Mucosa of descending colon (tissue), 3 donors: ENCODE measurements around the gene FKBP3. TPM values are rescaled to one million over a fixed set of nuclear protein-coding genes. Genes with fewer than 3 reads are reported as not detected.

Source experiments
- ATAC-seq: fragments of 200-7000 bp; cut with Tn5 transposase; one replicate; pipeline ENCODE4 v1.9.1; 2020; ENCODE audit warnings: mild to moderate bottlenecking, moderate library complexity
- DNase-seq, 3 donors: peaks; one replicate each; pipeline ENCODE4 v3.0.0-alpha.2; 2020
- H3K36me3 ChIP-seq: fragments of 200-600 bp; one replicate; pipeline ENCODE4 v1.8.0; 2021; ENCODE audit warnings: low read depth, mild to moderate bottlenecking
- H3K4me1 ChIP-seq: fragments of 200-600 bp; one replicate; pipeline ENCODE4 v1.8.0; 2021; ENCODE audit warnings: low read depth, mild to moderate bottlenecking
- H3K4me3 ChIP-seq: fragments of 200-600 bp; one replicate; pipeline ENCODE4 v1.8.0; 2021; ENCODE audit warnings: mild to moderate bottlenecking
- H3K9me3 ChIP-seq: fragments of 200-600 bp; one replicate; pipeline ENCODE4 v1.8.0; 2021; ENCODE audit warnings: mild to moderate bottlenecking
- intact Hi-C, 2 donors: fragments of 100-400 bp; cut with DNase I in 1 of 2; cut with micrococcal nuclease in 1 of 2; formaldehyde crosslinking; loops; one replicate each; pipeline versions ENCODE4 v1.11.0 to v1.11.1; 2022; cut with DNase I, micrococcal nuclease
- total RNA-seq, 3 donors: library from RNA; stranded (reverse); fragmentation: NEBNext Ultra II Directional in 2 of 3; extraction: Animal tissue kit (Norgen Biotek cat#: 25700) in 2 of 3; gene quantifications; one replicate each; pipeline versions ENCODE4 v1.2.1 to v1.2.4, GENCODE V29; 2021 to 2023
- TF ChIP-seq, protein P1 (sequence below): fragments of 200-600 bp; IDR thresholded peaks from one replicate; pipeline ENCODE4 v1.8.0; 2022; ENCODE audit warnings: antibody characterized with exemption, mild to moderate bottlenecking
- donor health status: DM: no; HTN: no; CAD: no; lungs with moderate emphysema.
- donor health status: DM: no; HTN: no; CAD: no.
- donor health status: DM: no; HTN: yes; CAD: no.

The FKBP3 gene
- total RNA-seq, 3 donors from 2014 or later: 46.2 to 51.7 (median 46.2) TPM

DNA sequence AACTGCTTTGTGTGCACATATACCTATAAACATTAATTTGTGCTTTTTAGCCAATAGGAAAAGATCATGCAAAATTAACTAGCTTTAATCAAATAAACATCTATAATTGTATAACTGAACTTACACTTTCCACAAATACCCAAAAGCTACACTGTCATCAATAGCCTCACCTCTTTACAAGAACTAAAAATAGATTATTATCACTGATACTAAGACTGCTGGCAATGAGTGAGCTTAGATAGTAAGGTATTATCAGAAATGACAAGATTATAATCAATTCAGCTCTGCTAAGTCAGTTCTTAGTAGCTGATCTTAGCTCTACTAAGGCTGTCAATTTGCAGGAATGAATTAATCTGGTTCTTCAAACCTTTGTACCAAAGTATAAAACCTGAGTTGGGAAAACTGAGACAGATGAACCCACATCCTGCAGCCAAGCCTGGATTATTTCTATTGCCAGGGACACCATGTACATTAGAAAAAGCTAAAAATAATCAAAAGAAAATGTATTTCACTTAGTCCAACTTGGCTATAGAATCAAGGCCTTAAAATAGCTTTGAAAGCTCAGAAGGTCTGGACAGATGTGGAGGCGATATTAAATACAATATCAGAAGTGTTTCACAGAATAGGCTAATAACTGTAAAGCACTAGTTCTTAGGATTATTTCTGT lies 5.2 kb downstream of the FKBP3 start:
- intact Hi-C loops: no loop called here

GRCh38 chr14:45125754-45126153 lies 8.5 kb downstream of the FKBP3 start:
- H3K36me3 ChIP-seq: no peaks in the 10 kb centered on the region
- H3K9me3 ChIP-seq: no peaks in the 10 kb centered on the region
- H3K4me3 ChIP-seq: no peak overlapping the region
- intact Hi-C loops: no loop called here
- ATAC-seq (no peak), DNase-seq (no peak)
- H3K4me1 ChIP-seq: no peaks in the 10 kb centered on the region
- TF ChIP-seq, protein P1, sequence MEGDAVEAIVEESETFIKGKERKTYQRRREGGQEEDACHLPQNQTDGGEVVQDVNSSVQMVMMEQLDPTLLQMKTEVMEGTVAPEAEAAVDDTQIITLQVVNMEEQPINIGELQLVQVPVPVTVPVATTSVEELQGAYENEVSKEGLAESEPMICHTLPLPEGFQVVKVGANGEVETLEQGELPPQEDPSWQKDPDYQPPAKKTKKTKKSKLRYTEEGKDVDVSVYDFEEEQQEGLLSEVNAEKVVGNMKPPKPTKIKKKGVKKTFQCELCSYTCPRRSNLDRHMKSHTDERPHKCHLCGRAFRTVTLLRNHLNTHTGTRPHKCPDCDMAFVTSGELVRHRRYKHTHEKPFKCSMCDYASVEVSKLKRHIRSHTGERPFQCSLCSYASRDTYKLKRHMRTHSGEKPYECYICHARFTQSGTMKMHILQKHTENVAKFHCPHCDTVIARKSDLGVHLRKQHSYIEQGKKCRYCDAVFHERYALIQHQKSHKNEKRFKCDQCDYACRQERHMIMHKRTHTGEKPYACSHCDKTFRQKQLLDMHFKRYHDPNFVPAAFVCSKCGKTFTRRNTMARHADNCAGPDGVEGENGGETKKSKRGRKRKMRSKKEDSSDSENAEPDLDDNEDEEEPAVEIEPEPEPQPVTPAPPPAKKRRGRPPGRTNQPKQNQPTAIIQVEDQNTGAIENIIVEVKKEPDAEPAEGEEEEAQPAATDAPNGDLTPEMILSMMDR: no peak

More for the DNA sequence above, 5.2 kb downstream of the FKBP3 start:
- DNase-seq: no peak
- no peaks in the 10 kb centered on the region for H3K36me3 ChIP-seq
- no peak for ATAC-seq
- TF ChIP-seq, protein P1: no peak
- no peaks in the 10 kb centered on the region for H3K9me3 ChIP-seq
- H3K4me3 ChIP-seq: no peak overlapping the region
- H3K4me1 ChIP-seq: no peaks in the 10 kb centered on the region

GRCh38 chr14:45123271-45123670 lies 11.0 kb downstream of the FKBP3 start:
- no peak overlapping the region for H3K4me3 ChIP-seq
- H3K4me1 ChIP-seq: no peaks in the 10 kb centered on the region
- intact Hi-C loops: no loop called here
- ATAC-seq (no peak), DNase-seq (no peak)
- no peaks in the 10 kb centered on the region for H3K9me3 ChIP-seq
- TF ChIP-seq, protein P1: no peak
- H3K36me3 ChIP-seq: peaks cover 8% of the 10 kb centered on the region

DNA sequence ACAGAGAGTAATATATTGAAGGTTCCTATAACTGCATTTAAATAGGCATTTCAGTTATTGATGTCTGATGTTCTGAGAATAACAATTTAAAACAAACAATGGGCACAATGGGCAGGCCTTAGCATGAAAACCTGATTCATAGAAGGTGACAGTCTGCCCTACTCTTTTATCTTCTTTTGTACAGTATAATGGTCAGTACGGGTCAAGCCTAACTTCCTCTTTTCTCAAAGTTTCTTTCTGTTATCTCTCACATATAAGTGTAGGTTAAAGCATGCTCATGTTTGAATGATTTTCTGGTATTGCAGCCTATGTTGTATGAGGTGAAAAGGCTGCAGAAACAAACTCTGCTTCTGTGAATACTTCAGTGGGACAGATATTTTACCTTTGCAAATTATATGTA lies 14.2 kb downstream of the FKBP3 start:
- Histone ChIP-seq H3K4me1 (no peaks in the 10 kb centered on the region), H3K36me3 (peaks cover 8% of the 10 kb centered on the region), H3K4me3 (no peak overlapping the region), H3K9me3 (no peaks in the 10 kb centered on the region)
- ATAC-seq (no peak), DNase-seq (no peak)
- TF ChIP-seq, protein P1: no peak
- intact Hi-C loops: no loop called here

DNA sequence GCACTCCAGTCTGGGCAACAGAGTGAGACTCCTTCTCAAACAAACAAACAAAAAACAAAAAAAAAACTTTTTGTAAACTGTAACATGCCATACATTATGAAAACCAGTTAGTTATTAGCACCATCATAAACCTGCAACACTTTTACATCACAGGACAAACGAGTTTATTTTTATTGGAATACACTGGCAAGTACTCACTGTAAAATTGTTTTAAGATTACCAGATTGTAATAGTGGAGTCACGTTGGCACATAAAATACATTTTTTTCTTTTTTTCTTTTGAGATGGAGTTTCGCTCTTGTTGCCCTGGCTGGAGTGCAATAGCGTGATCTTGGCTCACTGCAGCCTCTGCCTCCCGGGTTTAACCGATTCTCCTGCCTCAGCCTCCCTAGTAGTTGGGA lies 15.7 kb downstream of the FKBP3 start:
- ATAC-seq: no peak
- no peaks in the 10 kb centered on the region for H3K9me3 ChIP-seq
- intact Hi-C loops: no loop called here
- DNase-seq: no peak
- no peaks in the 10 kb centered on the region for H3K4me1 ChIP-seq
- H3K4me3 ChIP-seq: no peak overlapping the region
- peaks cover 8% of the 10 kb centered on the region for H3K36me3 ChIP-seq
- TF ChIP-seq, protein P1: no peak

DNA sequence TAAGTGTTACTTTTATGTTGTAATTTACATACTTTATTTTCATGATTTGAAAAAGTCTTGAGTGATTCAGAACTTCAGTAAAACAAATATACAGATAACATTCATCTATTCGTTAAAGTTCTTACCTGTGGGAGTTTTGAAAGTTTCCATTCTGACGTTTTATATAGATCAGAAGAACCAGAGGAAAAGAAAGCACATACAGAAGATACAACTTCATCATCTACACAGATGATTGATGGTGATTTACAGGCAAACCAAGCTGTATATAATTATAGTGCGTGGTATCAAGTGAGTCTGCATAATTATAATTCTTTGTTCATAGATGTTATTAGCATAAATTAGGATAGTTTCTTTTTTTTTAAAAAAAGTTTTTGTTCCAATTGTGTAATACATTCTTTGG lies 20.0 kb downstream of the FKBP3 start:
- no peak for DNase-seq
- no peak for ATAC-seq
- Histone ChIP-seq H3K4me3 (no peak overlapping the region), H3K4me1 (no peaks in the 10 kb centered on the region), H3K9me3 (no peaks in the 10 kb centered on the region), H3K36me3 (peaks cover 8% of the 10 kb centered on the region)
- intact Hi-C loops: no loop called here
- TF ChIP-seq, protein P1: no peak
